Mesenchymal stem cell (in vitro differentiated cells and primary cell): ENCODE results near the gene SGK1.

Experiments
- DNase-seq: peaks from one replicate; pipeline ENCODE4 v3.0.0-alpha.2; 2013
- H2AFZ ChIP-seq: one replicate; pipeline ENCODE4 v1.6.1; 2013; ENCODE audit warnings: low read depth, mild to moderate bottlenecking, control low read depth, inconsistent platforms, low read length, moderate library complexity
- H2AK5ac ChIP-seq: 2 replicates; pipeline ENCODE4 v1.6.1; 2013; ENCODE audit warnings: low read length, moderate library complexity, mild to moderate bottlenecking, inconsistent platforms; ENCODE audit not compliant: severe bottlenecking
- H2BK120ac ChIP-seq: one replicate; pipeline ENCODE4 v1.6.1; 2013; ENCODE audit warnings: low read depth, mild to moderate bottlenecking, inconsistent platforms, low read length, moderate library complexity
- H2BK12ac ChIP-seq, 2 experiments: one replicate each; pipeline ENCODE4 v1.6.1; 2013; ENCODE audit warnings: inconsistent platforms in 2 of 2, low read length in 2 of 2, mild to moderate bottlenecking in 2 of 2, moderate library complexity in 2 of 2, control low read depth in 1 of 2
- H2BK15ac ChIP-seq: one replicate; pipeline ENCODE4 v1.6.1; 2013; ENCODE audit warnings: mild to moderate bottlenecking, low read depth, inconsistent platforms; ENCODE audit not compliant: poor library complexity, severe bottlenecking
- H2BK5ac ChIP-seq: 2 replicates; pipeline ENCODE4 v1.6.1; 2013; ENCODE audit warnings: low read depth, mild to moderate bottlenecking, low read length, control low read depth, inconsistent platforms; ENCODE audit not compliant: poor library complexity, severe bottlenecking
- H3K14ac ChIP-seq, 2 experiments: one replicate each; pipeline ENCODE4 v1.6.1; 2013; ENCODE audit warnings: inconsistent platforms in 2 of 2, low read length in 2 of 2, control low read depth in 1 of 2, mild to moderate bottlenecking in 1 of 2, moderate library complexity in 1 of 2
- H3K18ac ChIP-seq, 2 experiments: one replicate each; pipeline ENCODE4 v1.6.1; 2013; ENCODE audit warnings: inconsistent platforms in 2 of 2, low read length in 2 of 2, control low read depth in 1 of 2, low read depth in 1 of 2, mild to moderate bottlenecking in 1 of 2
- H3K23ac ChIP-seq, 2 experiments: one replicate each; pipeline ENCODE4 v1.6.1; 2013; ENCODE audit warnings: inconsistent platforms in 2 of 2, low read length in 2 of 2, mild to moderate bottlenecking in 2 of 2, moderate library complexity in 2 of 2, control low read depth in 1 of 2
- H3K27ac ChIP-seq: 2 replicates; pipeline ENCODE4 v1.5.1; 2013; ENCODE audit warnings: mild to moderate bottlenecking, moderate library complexity, low read length, control low read depth, inconsistent platforms; ENCODE audit not compliant: poor library complexity, severe bottlenecking
- H3K27me3 ChIP-seq, 2 experiments: 2 replicates each; pipeline versions ENCODE4 v1.6.1 to v1.7.0; 2013; ENCODE audit warnings: low read length in 2 of 2, mild to moderate bottlenecking in 2 of 2, moderate library complexity in 2 of 2, control low read depth in 1 of 2, inconsistent platforms in 1 of 2; ENCODE audit not compliant: control insufficient read depth in 1 of 2, insufficient read depth in 1 of 2
- H3K36me3 ChIP-seq, 2 experiments: 2 replicates each; pipeline versions ENCODE4 v1.6.1 to v1.7.0; 2013; ENCODE audit warnings: low read length in 2 of 2, control low read depth in 1 of 2, inconsistent platforms in 1 of 2, low read depth in 1 of 2, mild to moderate bottlenecking in 1 of 2; ENCODE audit not compliant: insufficient read depth in 2 of 2, control insufficient read depth in 1 of 2
- H3K4ac ChIP-seq, 2 experiments: one replicate each; pipeline ENCODE4 v1.6.1; 2013; ENCODE audit warnings: inconsistent platforms in 2 of 2, low read length in 2 of 2, mild to moderate bottlenecking in 2 of 2, moderate library complexity in 2 of 2, control low read depth in 1 of 2, low read depth in 1 of 2
- H3K4me1 ChIP-seq: 2 replicates; pipeline ENCODE4 v1.6.1; 2013; ENCODE audit warnings: low read depth, low read length, control low read depth; ENCODE audit not compliant: control insufficient read depth, insufficient read depth
- H3K4me2 ChIP-seq: 2 replicates; pipeline ENCODE4 v1.6.1; 2013; ENCODE audit warnings: low read length, mild to moderate bottlenecking, inconsistent platforms; ENCODE audit not compliant: poor library complexity, severe bottlenecking
- H3K4me3 ChIP-seq, 2 experiments: 2 replicates each; pipeline versions ENCODE4 v1.5.1 to v1.7.0; 2013; ENCODE audit warnings: low read length in 2 of 2, mild to moderate bottlenecking in 2 of 2, control low read depth in 1 of 2, low read depth in 1 of 2; ENCODE audit not compliant: insufficient read depth in 1 of 2
- H3K79me1 ChIP-seq: replicated peaks from 2 replicates; pipeline ENCODE4 v1.6.1; 2013; ENCODE audit warnings: mild to moderate bottlenecking, control low read depth, low read length, inconsistent platforms; ENCODE audit not compliant: poor library complexity, severe bottlenecking
- H3K9ac ChIP-seq: 2 replicates; pipeline ENCODE4 v1.7.0; 2013; ENCODE audit warnings: mild to moderate bottlenecking, low read length, moderate library complexity
- H3K9me3 ChIP-seq: 2 replicates; pipeline ENCODE4 v1.7.0; 2013; ENCODE audit warnings: mild to moderate bottlenecking, low read length; ENCODE audit not compliant: control insufficient read depth
- H4K8ac ChIP-seq: one replicate; pipeline ENCODE4 v1.6.1; 2013; ENCODE audit warnings: inconsistent platforms, mild to moderate bottlenecking, low read length, moderate library complexity
- H4K91ac ChIP-seq: one replicate; pipeline ENCODE4 v1.6.1; 2013; ENCODE audit warnings: mild to moderate bottlenecking, low read length, inconsistent platforms
- WGBS: methylation state at CpG from one replicate; pipeline ENCODE4 v1.1.7; 2013; ENCODE audit warnings: mixed read lengths; 5-methylcytosine and 5-hydroxymethylcytosine counted together

Gene SGK1

GRCh38 chr6:134173936-134174671 lies 143.8 kb downstream of the SGK1 start:
- H3K4me2 ChIP-seq = peak overlapping the region; percentile 74
- H2BK15ac ChIP-seq = no peak overlapping the region
- peaks cover 17 to 47% of the 10 kb centered on the region in 2 experiments for H3K36me3 ChIP-seq
- H2AK5ac ChIP-seq = no peak overlapping the region
- H2BK12ac ChIP-seq = no peak overlapping the region
- H3K4me3 ChIP-seq = peak overlapping the region; percentile 75 to 90
- 0% methylated on average over 11 of the region's 21 CpGs for WGBS
- H3K27ac ChIP-seq = peak overlapping the region; percentile 86
- DNase-seq = peak; percentile 86
- H4K91ac ChIP-seq = no peak overlapping the region
- peak overlapping the region; percentile 97 for H3K9ac ChIP-seq
- no peak overlapping the region for H3K14ac ChIP-seq
- H2AFZ ChIP-seq = no peak overlapping the region
- no peak overlapping the region for H4K8ac ChIP-seq
- H3K18ac ChIP-seq = no peak overlapping the region
- peaks cover 20% of the 10 kb centered on the region for H3K4me1 ChIP-seq
- H2BK5ac ChIP-seq = peak overlapping the region; percentile 49
- no peak overlapping the region for H3K23ac ChIP-seq
- H2BK120ac ChIP-seq = no peak overlapping the region
- H3K4ac ChIP-seq = no peak overlapping the region
- no peaks in the 10 kb centered on the region for H3K9me3 ChIP-seq
- H3K27me3 ChIP-seq = no peaks in the 10 kb centered on the region
- H3K79me1 ChIP-seq = peaks cover 3% of the 10 kb centered on the region

- Histone ChIP-seq H2BK5ac (no peak overlapping the region), H3K14ac (no peak overlapping the region), H3K4me2 (peak overlapping the region; percentile 80), H3K9ac (peak overlapping the region; percentile 97), H2BK120ac (no peak overlapping the region), H3K4me3 (peak overlapping the region in 1 of 2 experiments; percentile 90), H2BK15ac (no peak overlapping the region), H3K4me1 (peaks cover 19% of the 10 kb centered on the region), H2AK5ac (no peak overlapping the region), H4K8ac (no peak overlapping the region), H3K9me3 (no peaks in the 10 kb centered on the region), H3K27me3 (no peaks in the 10 kb centered on the region), H3K79me1 (peaks cover 3% of the 10 kb centered on the region), H3K36me3 (peaks cover 17 to 53% of the 10 kb centered on the region in 2 experiments), H2BK12ac (no peak overlapping the region), H2AFZ (no peak overlapping the region), H3K23ac (no peak overlapping the region), H3K4ac (no peak overlapping the region), H4K91ac (no peak overlapping the region), H3K27ac (no peak overlapping the region), H3K18ac (no peak overlapping the region)
- no peak for DNase-seq
- 95% methylated on average over 4 of the region's 4 CpGs for WGBS
Measured at GRCh38 chr6:134173366-134173725, 144.6 kb downstream of the SGK1 start.

- Histone ChIP-seq H3K14ac (no peak overlapping the region), H3K27ac (peak overlapping the region; percentile 52), H3K27me3 (no peaks in the 10 kb centered on the region), H3K18ac (no peak overlapping the region), H3K4me1 (peaks cover 17% of the 10 kb centered on the region), H3K4ac (no peak overlapping the region), H3K79me1 (peaks cover 3% of the 10 kb centered on the region), H3K9me3 (no peaks in the 10 kb centered on the region), H3K36me3 (peaks cover 23 to 57% of the 10 kb centered on the region in 2 experiments), H4K91ac (no peak overlapping the region), H2BK5ac (no peak overlapping the region), H2BK15ac (no peak overlapping the region), H2AFZ (no peak overlapping the region), H2BK120ac (no peak overlapping the region), H2BK12ac (no peak overlapping the region), H4K8ac (peak overlapping the region; percentile 42), H2AK5ac (peak overlapping the region; percentile 41), H3K4me2 (peak overlapping the region; percentile 80), H3K23ac (no peak overlapping the region), H3K9ac (peak overlapping the region; percentile 97), H3K4me3 (peak overlapping the region; percentile 38 to 90)
- 91% methylated on average over 7 of the region's 7 CpGs for WGBS
- no peak for DNase-seq
Measured at GRCh38 chr6:134172706-134173365, 145.1 kb downstream of the SGK1 start.

GRCh38 chr6:134172020-134172705 lies 145.7 kb downstream of the SGK1 start:
- H2BK120ac ChIP-seq = no peak overlapping the region
- no peak overlapping the region for H2BK5ac ChIP-seq
- WGBS = 96% methylated on average over 7 of the region's 8 CpGs
- H3K9me3 ChIP-seq = no peaks in the 10 kb centered on the region
- no peak overlapping the region for H3K4ac ChIP-seq
- peaks cover 17% of the 10 kb centered on the region for H3K4me1 ChIP-seq
- no peak overlapping the region for H3K18ac ChIP-seq
- H2AK5ac ChIP-seq = peak overlapping the region; percentile 41
- H3K4me3 ChIP-seq = peak overlapping the region; percentile 38 to 90
- H3K79me1 ChIP-seq = peaks cover 3% of the 10 kb centered on the region
- peaks cover 28 to 61% of the 10 kb centered on the region in 2 experiments for H3K36me3 ChIP-seq
- H3K27ac ChIP-seq = peak overlapping the region; percentile 52
- no peak for DNase-seq
- H2BK12ac ChIP-seq = no peak overlapping the region
- H3K27me3 ChIP-seq = no peaks in the 10 kb centered on the region
- H3K23ac ChIP-seq = no peak overlapping the region
- no peak overlapping the region for H2AFZ ChIP-seq
- H4K8ac ChIP-seq = peak overlapping the region; percentile 42
- H3K9ac ChIP-seq = peak overlapping the region; percentile 97
- H2BK15ac ChIP-seq = no peak overlapping the region
- no peak overlapping the region for H3K14ac ChIP-seq
- H3K4me2 ChIP-seq = peak overlapping the region; percentile 80
- H4K91ac ChIP-seq = no peak overlapping the region
